Muscle layer of duodenum (tissue), 2 donors: ENCODE data around the gene FAM107B.
A peak's percentile ranks its signal among the peaks of the same experiment; 100 is the strongest.

ENCODE experiments used
- H3K27ac ChIP-seq: one replicate; pipeline ENCODE4 v1.7.0; 2013; ENCODE audit warnings: mild to moderate bottlenecking, low read length
- H3K27me3 ChIP-seq: one replicate; pipeline ENCODE4 v1.7.0; 2013; ENCODE audit warnings: low read depth, mild to moderate bottlenecking, control low read depth, low read length
- H3K36me3 ChIP-seq, 2 donors: one replicate each; pipeline ENCODE4 v1.7.0; 2013; ENCODE audit warnings: low read length in 2 of 2, control low read depth in 1 of 2, mild to moderate bottlenecking in 1 of 2; ENCODE audit not compliant: insufficient read depth in 2 of 2, control insufficient read depth in 1 of 2
- H3K4me1 ChIP-seq, 2 donors: one replicate each; pipeline ENCODE4 v1.7.0; 2013; ENCODE audit warnings: low read length in 2 of 2, mild to moderate bottlenecking in 2 of 2, control low read depth in 1 of 2, moderate library complexity in 1 of 2; ENCODE audit not compliant: insufficient read depth in 2 of 2, control insufficient read depth in 1 of 2
- H3K4me3 ChIP-seq, 2 donors: one replicate each; pipeline ENCODE4 v1.7.0; 2013; ENCODE audit warnings: low read length in 2 of 2, low read depth in 1 of 2, mild to moderate bottlenecking in 1 of 2
- H3K9me3 ChIP-seq, 2 donors: one replicate each; pipeline ENCODE4 v1.7.0; 2013; ENCODE audit warnings: low read length in 2 of 2, control low read depth in 1 of 2, mild to moderate bottlenecking in 1 of 2; ENCODE audit not compliant: control insufficient read depth in 1 of 2
- donor health status: healthy.

The FAM107B gene

DNA sequence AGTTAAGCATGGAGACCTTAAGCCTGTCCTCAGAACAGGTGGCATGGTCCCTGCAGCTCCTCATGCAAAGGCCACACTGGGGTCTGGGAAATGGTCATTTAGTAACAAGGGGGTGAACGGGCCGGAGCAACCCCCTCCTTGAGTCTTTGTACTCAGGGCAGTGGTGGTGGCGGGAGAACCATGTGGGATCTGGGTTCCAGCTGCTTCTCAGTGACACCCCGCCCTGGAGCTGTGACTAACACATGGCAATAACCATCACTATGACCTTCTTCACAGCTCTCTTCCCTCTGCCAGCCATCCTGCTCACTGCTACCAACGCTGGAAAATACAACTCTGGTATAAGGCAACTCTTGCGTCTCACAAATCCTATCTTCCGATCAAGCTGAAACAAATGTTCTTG is 240.5 kb downstream of the FAM107B start:
- H3K4me1 ChIP-seq, result peaks cover 5 to 9% of the 10 kb centered on the region in 2 donors
- no peak overlapping the region for H3K27ac ChIP-seq

GRCh38 chr10:14533295-14533694 is 241.4 kb downstream of the FAM107B start:
- peaks cover 8 to 15% of the 10 kb centered on the region in 2 donors for H3K36me3 ChIP-seq
- peaks cover 5 to 9% of the 10 kb centered on the region in 2 donors for H3K4me1 ChIP-seq
- no peak overlapping the region for H3K27ac ChIP-seq
- H3K4me3 ChIP-seq, result no peak overlapping the region
- no peaks in the 10 kb centered on the region for H3K27me3 ChIP-seq
- no peaks in the 10 kb centered on the region for H3K9me3 ChIP-seq

More for the DNA sequence above, 240.5 kb downstream of the FAM107B start:
- H3K4me3 ChIP-seq, result no peak overlapping the region
- peaks cover 7% of the 10 kb centered on the region in 2 donors for H3K36me3 ChIP-seq
- H3K27me3 ChIP-seq, result no peaks in the 10 kb centered on the region
- H3K9me3 ChIP-seq, result no peaks in the 10 kb centered on the region

DNA sequence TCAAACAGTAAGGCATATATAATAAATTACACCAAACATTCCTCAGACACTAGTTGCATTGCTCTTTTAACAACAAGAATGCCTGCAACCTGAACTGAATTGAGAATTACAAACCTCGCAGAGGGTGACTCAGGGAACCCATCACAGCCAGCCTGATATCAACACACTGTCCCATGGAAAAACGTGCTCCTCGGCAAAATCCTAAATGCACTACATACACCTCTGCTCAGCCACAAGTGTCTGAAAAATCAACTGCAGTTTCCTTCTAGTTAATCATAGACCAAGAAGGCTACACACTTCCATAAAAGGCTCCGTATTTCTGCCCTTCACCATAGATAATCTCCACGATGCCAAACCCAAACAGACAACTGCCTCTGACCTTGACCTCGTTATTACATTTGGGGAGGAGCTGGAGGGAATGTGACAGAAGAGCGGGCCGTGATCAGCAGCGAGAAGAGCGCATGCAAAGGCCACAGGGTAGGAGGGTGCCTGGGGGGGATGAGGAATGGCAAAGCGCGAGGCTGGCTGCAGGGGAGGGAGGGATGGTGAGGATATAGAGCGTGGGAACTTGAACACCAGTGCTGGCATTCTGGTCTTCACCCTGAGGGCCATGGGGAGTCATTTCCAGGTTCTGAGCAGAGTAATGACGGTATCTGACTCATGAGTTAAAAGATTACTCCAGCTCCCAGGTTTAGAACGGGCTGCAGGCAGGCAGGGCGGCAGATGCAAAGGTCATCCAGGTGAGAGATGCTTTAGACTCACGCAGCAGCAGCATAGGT is 242.0 kb downstream of the FAM107B start:
- H3K36me3 ChIP-seq, result peaks cover 8 to 15% of the 10 kb centered on the region in 2 donors
- H3K9me3 ChIP-seq, result no peaks in the 10 kb centered on the region
- peaks cover 5 to 9% of the 10 kb centered on the region in 2 donors for H3K4me1 ChIP-seq
- peak overlapping the region; percentile 43 for H3K27ac ChIP-seq
- no peaks in the 10 kb centered on the region for H3K27me3 ChIP-seq
- H3K4me3 ChIP-seq, result no peak overlapping the region

DNA sequence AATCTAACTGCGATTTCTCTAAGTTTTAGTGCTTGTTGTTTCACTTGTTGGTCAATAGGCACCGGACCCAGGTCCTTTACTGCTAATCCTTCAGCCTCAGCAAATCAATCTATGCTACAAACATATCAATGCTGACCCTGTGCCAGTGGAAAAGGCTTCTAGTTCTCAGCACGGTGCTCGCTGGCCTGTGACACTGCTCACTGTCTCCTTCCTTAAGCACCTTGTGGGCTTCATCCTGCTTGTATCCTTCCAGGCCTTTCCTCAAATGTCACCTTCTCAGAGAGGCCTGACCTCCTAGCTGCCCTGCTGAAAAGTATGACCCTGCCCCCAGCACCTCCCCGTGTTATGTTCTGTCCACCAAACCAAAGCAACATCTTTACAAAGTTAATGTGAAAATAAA is 242.7 kb downstream of the FAM107B start:
- Histone ChIP-seq H3K27me3 (no peaks in the 10 kb centered on the region), H3K36me3 (peaks cover 13 to 19% of the 10 kb centered on the region in 2 donors), H3K9me3 (no peaks in the 10 kb centered on the region), H3K4me3 (no peak overlapping the region), H3K4me1 (peaks cover 5 to 9% of the 10 kb centered on the region in 2 donors), H3K27ac (peak overlapping the region; percentile 43)

DNA sequence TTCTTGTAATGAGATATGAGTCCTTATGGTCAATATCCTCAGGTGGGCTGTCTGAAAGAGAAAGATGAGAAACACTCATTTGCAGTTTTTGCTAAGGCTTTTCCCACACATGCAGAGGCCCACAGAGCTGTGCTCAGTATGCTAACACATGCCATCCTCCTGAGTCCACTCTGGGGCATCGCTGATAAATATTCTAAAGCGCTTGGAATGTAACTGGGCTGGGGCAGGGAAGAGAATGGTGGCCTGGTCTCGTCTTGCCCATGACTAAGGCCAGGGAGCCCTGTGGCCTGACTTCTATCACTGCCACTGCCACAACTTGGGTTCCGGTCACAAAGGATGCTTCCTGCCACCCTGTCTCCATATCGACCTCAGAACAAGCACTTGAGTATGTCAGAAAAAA is 244.2 kb downstream of the FAM107B start:
- Histone ChIP-seq H3K4me1 (peaks cover 0 to 5% of the 10 kb centered on the region in 2 donors), H3K9me3 (no peaks in the 10 kb centered on the region), H3K27me3 (no peaks in the 10 kb centered on the region), H3K4me3 (no peak overlapping the region), H3K27ac (no peak overlapping the region), H3K36me3 (peaks cover 13 to 19% of the 10 kb centered on the region in 2 donors)

GRCh38 chr10:14529351-14529750 is 245.3 kb downstream of the FAM107B start:
- Histone ChIP-seq H3K9me3 (no peaks in the 10 kb centered on the region), H3K4me1 (peaks cover 0 to 5% of the 10 kb centered on the region in 2 donors), H3K4me3 (no peak overlapping the region), H3K36me3 (peaks cover 13 to 19% of the 10 kb centered on the region in 2 donors), H3K27ac (no peak overlapping the region), H3K27me3 (no peaks in the 10 kb centered on the region)

DNA sequence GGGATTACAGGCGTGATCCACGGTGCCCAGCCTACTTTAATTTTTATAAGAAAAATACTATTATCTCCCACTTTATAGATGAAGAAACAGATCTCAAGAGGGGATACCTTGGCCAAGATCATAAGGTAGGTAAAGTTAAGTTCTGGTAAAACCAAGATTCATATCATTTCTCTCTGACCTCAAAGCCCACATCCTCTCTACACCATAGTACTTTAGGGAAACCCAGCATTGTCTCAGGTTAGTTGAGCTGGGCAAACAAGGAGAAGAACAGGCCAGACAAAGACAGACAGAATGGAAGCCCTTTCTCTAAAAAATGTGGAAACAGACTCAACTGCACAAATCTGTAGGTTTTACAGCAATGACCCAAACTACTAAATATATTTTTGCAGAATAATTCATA is 246.2 kb downstream of the FAM107B start:
- H3K36me3 ChIP-seq, result peaks cover 13 to 19% of the 10 kb centered on the region in 2 donors
- no peak overlapping the region for H3K4me3 ChIP-seq
- H3K9me3 ChIP-seq, result no peaks in the 10 kb centered on the region
- H3K27me3 ChIP-seq, result no peaks in the 10 kb centered on the region
- peaks cover 0 to 5% of the 10 kb centered on the region in 2 donors for H3K4me1 ChIP-seq
- H3K27ac ChIP-seq, result no peak overlapping the region

DNA sequence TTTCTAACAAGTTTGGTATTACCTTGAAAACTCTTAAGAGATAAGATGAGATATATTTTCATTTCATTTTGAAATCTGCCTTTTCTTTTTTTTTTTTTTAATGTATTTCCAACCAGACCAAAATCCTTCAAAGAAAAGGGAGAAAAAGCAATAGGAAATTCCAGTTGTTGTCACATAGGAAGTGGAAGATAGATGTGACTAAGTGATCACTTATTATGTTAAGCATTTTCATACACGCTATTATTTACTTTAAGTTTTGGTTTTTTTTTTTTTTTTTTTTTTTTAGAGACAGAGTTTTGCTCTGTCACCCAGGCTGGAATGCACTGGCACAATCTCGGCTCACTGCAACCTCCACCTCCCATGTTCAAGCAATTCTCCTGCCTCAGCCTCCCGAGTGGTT is 246.8 kb downstream of the FAM107B start:
- H3K27me3 ChIP-seq, result no peaks in the 10 kb centered on the region
- no peaks in the 10 kb centered on the region for H3K9me3 ChIP-seq
- peaks cover 13 to 19% of the 10 kb centered on the region in 2 donors for H3K36me3 ChIP-seq
- no peak overlapping the region for H3K4me3 ChIP-seq
- no peak overlapping the region for H3K27ac ChIP-seq
- H3K4me1 ChIP-seq, result peaks cover 0 to 4% of the 10 kb centered on the region in 2 donors

DNA sequence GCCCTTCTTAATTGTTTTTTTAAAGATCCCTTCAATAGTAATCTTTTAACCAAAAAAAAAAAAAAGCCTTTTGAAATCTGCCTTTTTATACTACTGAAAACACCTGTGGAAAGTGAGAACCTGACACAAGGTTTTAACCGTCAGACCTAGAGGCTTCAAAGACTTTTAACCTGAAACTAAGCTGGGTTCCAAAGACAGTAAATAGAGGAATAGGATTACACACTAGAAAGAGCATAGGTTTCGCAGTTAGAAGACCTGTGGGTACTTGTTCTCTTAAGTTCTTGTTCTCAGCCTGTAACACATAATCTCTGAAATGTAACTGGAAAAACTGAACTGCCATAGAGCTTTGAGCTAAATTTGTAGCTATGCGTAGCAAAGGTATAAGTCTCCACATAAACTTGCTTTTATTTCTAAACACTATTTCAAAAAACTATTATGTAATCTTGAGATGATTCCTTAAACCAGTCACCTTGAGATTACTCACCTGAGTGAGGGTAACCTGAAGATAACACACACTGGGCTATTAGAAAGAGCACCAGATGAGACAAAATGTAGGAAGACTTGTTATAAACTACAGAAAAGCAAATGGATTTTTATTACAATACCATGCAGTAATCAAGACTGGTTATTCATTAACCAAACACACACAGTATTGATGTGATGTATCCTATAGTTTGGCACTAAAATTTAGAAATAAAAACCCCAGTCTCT is 247.4 kb downstream of the FAM107B start:
- Histone ChIP-seq H3K4me1 (no peaks in the 10 kb centered on the region), H3K36me3 (peaks cover 13 to 19% of the 10 kb centered on the region in 2 donors), H3K27me3 (no peaks in the 10 kb centered on the region), H3K4me3 (no peak overlapping the region), H3K9me3 (no peaks in the 10 kb centered on the region), H3K27ac (no peak overlapping the region)

DNA sequence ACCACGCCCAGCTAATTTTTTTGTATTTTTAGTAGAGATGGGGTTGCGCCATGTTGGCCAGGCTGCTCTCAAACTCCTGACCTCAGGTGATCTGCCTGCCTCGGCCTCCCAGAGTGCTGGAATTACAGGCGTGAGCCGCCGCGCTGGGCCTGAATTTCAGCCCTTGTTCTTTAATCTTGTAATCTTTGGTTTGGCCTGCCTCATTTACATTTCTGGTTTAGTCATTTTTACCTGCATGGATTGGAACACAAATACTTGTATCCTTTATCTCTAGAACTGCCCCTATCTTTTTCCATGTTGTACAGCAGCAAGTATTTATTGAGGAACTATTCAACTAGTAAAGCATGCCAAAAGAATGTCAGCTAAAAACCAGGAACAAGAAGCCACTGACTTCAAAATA is 248.4 kb downstream of the FAM107B start:
- H3K4me1 ChIP-seq, result no peaks in the 10 kb centered on the region
- H3K36me3 ChIP-seq, result peaks cover 17 to 26% of the 10 kb centered on the region in 2 donors
- no peak overlapping the region for H3K27ac ChIP-seq
- H3K27me3 ChIP-seq, result no peaks in the 10 kb centered on the region
- no peaks in the 10 kb centered on the region for H3K9me3 ChIP-seq
- H3K4me3 ChIP-seq, result no peak overlapping the region

DNA sequence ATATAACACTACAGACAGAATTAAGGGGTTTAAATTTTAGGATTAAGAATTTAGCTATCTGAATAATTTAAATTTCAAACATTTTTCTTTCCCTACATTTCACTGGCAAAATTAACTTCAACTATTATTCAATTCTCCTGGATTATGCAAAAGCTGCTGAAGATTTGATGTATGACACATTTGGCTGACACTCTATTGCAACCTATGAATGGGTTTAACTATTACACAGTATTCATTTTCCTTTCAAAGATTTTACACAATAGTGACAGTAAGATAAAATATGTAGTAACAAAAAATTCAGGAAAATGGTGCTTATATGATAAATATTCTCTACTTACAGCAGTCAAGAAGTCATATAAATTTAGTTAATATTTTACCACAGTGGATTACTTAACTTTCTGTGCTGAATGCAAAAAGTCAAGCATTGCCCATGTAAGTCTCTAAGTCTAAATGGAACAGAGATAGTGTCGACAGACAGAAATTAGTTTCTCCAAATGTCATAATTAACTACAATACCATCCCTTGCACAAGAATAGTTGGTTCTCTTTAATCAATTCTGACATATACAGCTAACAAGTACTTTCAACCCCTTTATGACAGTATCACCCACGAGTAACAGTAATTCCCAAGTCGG is 249.9 kb downstream of the FAM107B start:
- H3K4me1 ChIP-seq, result no peaks in the 10 kb centered on the region
- no peaks in the 10 kb centered on the region for H3K27me3 ChIP-seq
- no peak overlapping the region for H3K27ac ChIP-seq
- H3K9me3 ChIP-seq, result no peaks in the 10 kb centered on the region
- H3K36me3 ChIP-seq, result peaks cover 29 to 39% of the 10 kb centered on the region in 2 donors
- no peak overlapping the region for H3K4me3 ChIP-seq
